SHP77 treated with DMSO at 0.1 percent for 48 hours (cell line): ENCODE data around the gene CAB39L.

Experiments used
- DNase-seq: peaks from one replicate; lab custom pipeline; 2025; lab: John Stamatoyannopoulos, UW

The CAB39L gene

GRCh38 chr13:49279112-49279511 is 164.8 kb downstream of the CAB39L start:
- DNase-seq, result no peak

GRCh38 chr13:49278211-49278610 is 165.7 kb downstream of the CAB39L start:
- DNase-seq, result no peak

- no peak for DNase-seq
Measured at GRCh38 chr13:49272296-49272695, 171.6 kb downstream of the CAB39L start.

GRCh38 chr13:49271264-49271663 is 172.6 kb downstream of the CAB39L start:
- no peak for DNase-seq

- no peak for DNase-seq
Measured at GRCh38 chr13:49265822-49266221, 178.0 kb downstream of the CAB39L start.

GRCh38 chr13:49262634-49263033 is 181.2 kb downstream of the CAB39L start:
- DNase-seq, result no peak

- DNase-seq, result no peak
Measured at GRCh38 chr13:49259586-49259985, 184.3 kb downstream of the CAB39L start.
